Muscle layer of duodenum (tissue), 2 donors: ENCODE data around the gene TEAD4.
"Not testable (repeated sequence)": the region's sequence is repeated elsewhere in the genome, so short reads cannot be mapped to it uniquely, and the experiment has no call there.

Experiments used
- H3K27ac ChIP-seq: one replicate; pipeline ENCODE4 v1.7.0; 2013; ENCODE audit warnings: mild to moderate bottlenecking, low read length
- H3K27me3 ChIP-seq: one replicate; pipeline ENCODE4 v1.7.0; 2013; ENCODE audit warnings: low read depth, mild to moderate bottlenecking, control low read depth, low read length
- H3K36me3 ChIP-seq, 2 donors: one replicate each; pipeline ENCODE4 v1.7.0; 2013; ENCODE audit warnings: low read length in 2 of 2, control low read depth in 1 of 2, mild to moderate bottlenecking in 1 of 2; ENCODE audit not compliant: insufficient read depth in 2 of 2, control insufficient read depth in 1 of 2
- H3K4me1 ChIP-seq, 2 donors: one replicate each; pipeline ENCODE4 v1.7.0; 2013; ENCODE audit warnings: low read length in 2 of 2, mild to moderate bottlenecking in 2 of 2, control low read depth in 1 of 2, moderate library complexity in 1 of 2; ENCODE audit not compliant: insufficient read depth in 2 of 2, control insufficient read depth in 1 of 2
- H3K4me3 ChIP-seq, 2 donors: one replicate each; pipeline ENCODE4 v1.7.0; 2013; ENCODE audit warnings: low read length in 2 of 2, low read depth in 1 of 2, mild to moderate bottlenecking in 1 of 2
- H3K9me3 ChIP-seq, 2 donors: one replicate each; pipeline ENCODE4 v1.7.0; 2013; ENCODE audit warnings: low read length in 2 of 2, control low read depth in 1 of 2, mild to moderate bottlenecking in 1 of 2; ENCODE audit not compliant: control insufficient read depth in 1 of 2
- donor health status: healthy.

TEAD4 gene

GRCh38 chr12:3055026-3055703, 96.0 kb downstream of the TEAD4 start:
- H3K27me3 ChIP-seq, result no peaks in the 10 kb centered on the region
- peaks cover 0 to 10% of the 10 kb centered on the region in 2 donors for H3K4me1 ChIP-seq
- H3K9me3 ChIP-seq, result no peaks in the 10 kb centered on the region
- no peak overlapping the region for H3K27ac ChIP-seq
- H3K36me3 ChIP-seq, result no peaks in the 10 kb centered on the region
- H3K4me3 ChIP-seq, result peak overlapping the region in 1 of 2 donors; percentile 0

GRCh38 chr12:3055704-3056467, 96.7 kb downstream of the TEAD4 start:
- H3K36me3 ChIP-seq, result no peaks in the 10 kb centered on the region
- H3K9me3 ChIP-seq, result no peaks in the 10 kb centered on the region
- no peaks in the 10 kb centered on the region for H3K27me3 ChIP-seq
- H3K4me1 ChIP-seq, result peaks cover 0 to 10% of the 10 kb centered on the region in 2 donors
- H3K27ac ChIP-seq, result no peak overlapping the region
- peak overlapping the region in 1 of 2 donors; percentile 0 for H3K4me3 ChIP-seq

- Histone ChIP-seq H3K27ac (no peak overlapping the region), H3K27me3 (no peaks in the 10 kb centered on the region), H3K4me1 (no peaks in the 10 kb centered on the region), H3K4me3 (no peak overlapping the region), H3K9me3 (peaks cover 0 to 3% of the 10 kb centered on the region in 2 donors), H3K36me3 (no peaks in the 10 kb centered on the region)
These were observed 101.9 kb downstream of the TEAD4 start for GRCh38 chr12:3061059-3061458.

- no peak overlapping the region for H3K27ac ChIP-seq
- H3K4me3 ChIP-seq, result no peak overlapping the region
- H3K9me3 ChIP-seq, result peaks cover 0 to 3% of the 10 kb centered on the region in 2 donors
- no peaks in the 10 kb centered on the region for H3K27me3 ChIP-seq
- H3K4me1 ChIP-seq, result no peaks in the 10 kb centered on the region
- no peaks in the 10 kb centered on the region for H3K36me3 ChIP-seq
These were observed 102.5 kb downstream of the TEAD4 start for GRCh38 chr12:3061501-3062215.

DNA sequence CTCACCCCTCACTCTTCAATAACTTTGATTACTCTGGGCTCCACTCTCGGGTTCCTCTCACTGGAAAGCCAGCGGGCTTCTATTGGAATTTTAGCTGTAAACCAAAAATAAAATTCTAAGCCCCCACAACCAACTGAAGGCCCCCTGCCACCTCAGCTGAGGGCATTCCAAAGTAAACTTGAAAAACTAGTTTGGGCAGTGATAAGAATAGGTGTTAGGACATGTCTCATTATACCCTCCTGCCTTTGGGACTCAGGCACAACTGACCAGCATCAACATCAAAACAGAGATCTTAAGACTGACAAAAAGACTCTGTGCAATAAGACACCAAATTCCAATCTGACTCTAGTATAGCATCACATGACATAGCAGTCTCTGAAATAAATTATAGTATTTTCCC, 106.1 kb downstream of the TEAD4 start:
- no peak overlapping the region for H3K4me3 ChIP-seq
- H3K27ac ChIP-seq, result no peak overlapping the region
- H3K9me3 ChIP-seq, result peaks cover 0 to 3% of the 10 kb centered on the region in 2 donors
- no peaks in the 10 kb centered on the region for H3K36me3 ChIP-seq
- H3K27me3 ChIP-seq, result no peaks in the 10 kb centered on the region
- no peaks in the 10 kb centered on the region for H3K4me1 ChIP-seq

DNA sequence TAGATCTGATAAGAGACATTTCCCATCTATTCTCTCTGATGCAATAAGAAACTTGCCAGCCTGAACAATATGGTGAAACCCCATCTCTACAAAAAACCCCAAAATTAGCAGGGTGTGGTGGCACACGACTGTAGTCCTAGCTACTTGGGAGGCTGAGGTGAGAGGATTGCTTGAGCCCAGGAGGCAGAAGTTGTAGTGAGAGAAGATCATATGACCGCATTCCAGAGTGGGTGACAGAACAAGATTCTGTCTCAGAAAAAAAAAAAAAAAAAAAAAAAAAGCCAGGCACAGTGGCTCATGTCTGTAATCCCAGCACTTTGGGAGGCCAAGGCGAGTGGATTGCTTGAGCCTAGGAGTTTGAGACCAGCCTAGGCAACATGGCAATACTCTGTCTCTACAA, 106.6 kb downstream of the TEAD4 start:
- not testable (repeated sequence) for H3K27me3 ChIP-seq, H3K36me3 ChIP-seq, H3K4me3 ChIP-seq, H3K4me1 ChIP-seq, H3K27ac ChIP-seq, H3K9me3 ChIP-seq

DNA sequence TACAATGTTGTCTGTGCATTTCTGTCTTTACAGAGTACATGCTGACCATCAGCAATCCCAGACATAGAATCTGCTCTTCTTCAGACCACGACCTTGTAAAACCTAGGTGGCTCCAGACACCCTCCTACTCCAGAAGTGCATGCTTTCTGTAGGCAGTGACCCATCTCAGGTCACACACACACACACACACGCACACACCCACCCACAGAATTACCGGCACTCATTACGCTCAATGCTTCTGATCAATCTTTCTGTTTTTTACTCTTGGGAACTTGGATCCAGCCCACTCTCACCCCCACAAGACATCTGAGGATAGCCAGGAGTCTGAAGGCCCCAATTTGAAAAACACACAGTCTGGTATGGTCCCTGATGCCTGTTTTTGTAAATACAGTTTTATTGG, 110.5 kb downstream of the TEAD4 start:
- Histone ChIP-seq H3K27ac (no peak overlapping the region), H3K4me1 (peaks cover 0 to 11% of the 10 kb centered on the region in 2 donors), H3K36me3 (no peaks in the 10 kb centered on the region), H3K9me3 (no peaks in the 10 kb centered on the region), H3K27me3 (no peaks in the 10 kb centered on the region), H3K4me3 (no peak overlapping the region)

GRCh38 chr12:3071107-3071506, 111.9 kb downstream of the TEAD4 start:
- H3K27ac ChIP-seq, result no peak overlapping the region

GRCh38 chr12:3071710-3072109, 112.5 kb downstream of the TEAD4 start:
- H3K27me3 ChIP-seq, result no peaks in the 10 kb centered on the region
- no peaks in the 10 kb centered on the region for H3K36me3 ChIP-seq
- H3K27ac ChIP-seq, result no peak overlapping the region
- H3K4me1 ChIP-seq, result peaks cover 0 to 11% of the 10 kb centered on the region in 2 donors
- H3K9me3 ChIP-seq, result no peaks in the 10 kb centered on the region
- no peak overlapping the region for H3K4me3 ChIP-seq

More at GRCh38 chr12:3071107-3071506, 111.9 kb downstream of the TEAD4 start:
- Histone ChIP-seq H3K36me3 (no peaks in the 10 kb centered on the region), H3K9me3 (no peaks in the 10 kb centered on the region), H3K4me1 (peaks cover 0 to 11% of the 10 kb centered on the region in 2 donors), H3K4me3 (no peak overlapping the region), H3K27me3 (no peaks in the 10 kb centered on the region)

GRCh38 chr12:3073438-3074250, 114.4 kb downstream of the TEAD4 start:
- H3K9me3 ChIP-seq, result no peaks in the 10 kb centered on the region
- H3K36me3 ChIP-seq, result no peaks in the 10 kb centered on the region
- H3K4me1 ChIP-seq, result peaks cover 0 to 18% of the 10 kb centered on the region in 2 donors
- H3K4me3 ChIP-seq, result no peak overlapping the region
- H3K27ac ChIP-seq, result peak overlapping the region; percentile 12
- no peaks in the 10 kb centered on the region for H3K27me3 ChIP-seq

DNA sequence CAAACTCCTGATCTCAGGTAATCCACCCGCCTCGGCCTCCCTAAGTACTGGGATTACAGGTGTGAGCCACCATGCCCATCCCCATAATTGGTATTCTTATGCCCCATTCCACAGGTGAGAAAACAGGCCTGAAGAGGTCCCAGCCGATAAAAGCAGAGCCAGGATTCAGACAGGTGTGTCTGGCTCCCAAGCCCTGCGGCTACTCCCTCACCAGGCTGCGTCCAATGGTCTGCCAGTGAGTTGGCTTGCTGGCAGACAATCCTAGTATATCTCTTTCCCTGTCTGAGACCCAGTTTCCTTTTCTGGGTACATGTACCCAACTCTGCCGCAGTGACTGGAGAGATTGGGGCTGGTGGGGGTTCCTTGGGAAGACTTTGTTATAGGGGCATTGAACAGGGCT, 116.1 kb downstream of the TEAD4 start:
- Histone ChIP-seq H3K27me3 (no peaks in the 10 kb centered on the region), H3K27ac (no peak overlapping the region), H3K9me3 (no peaks in the 10 kb centered on the region), H3K4me1 (peaks cover 0 to 21% of the 10 kb centered on the region in 2 donors), H3K36me3 (no peaks in the 10 kb centered on the region), H3K4me3 (no peak overlapping the region)
